ENCODE results near the gene TMX1. TPM values are rescaled to one million over a fixed set of nuclear protein-coding genes. Genes with fewer than 3 reads are reported as not detected.

Gene TMX1
- polyA plus RNA-seq, 12 donors = 21.2 to 39.9 (median 34.8) TPM; not detected in 1

- DNase-seq = no peak
These were observed 50.1 kb downstream of the TMX1 start for GRCh38 chr14:51290132-51290531.

- no peak for DNase-seq
These were observed 51.0 kb downstream of the TMX1 start for GRCh38 chr14:51291016-51291415.

GRCh38 chr14:51293149-51293911, 53.3 kb downstream of the TMX1 start:
- peak; percentile 81 for DNase-seq

GRCh38 chr14:51293912-51294389, 53.9 kb downstream of the TMX1 start:
- DNase-seq = peak; percentile 34

- no peak for DNase-seq
These were observed 55.0 kb downstream of the TMX1 start for GRCh38 chr14:51294951-51295525.

GRCh38 chr14:51295646-51296263, 55.7 kb downstream of the TMX1 start:
- no peak for DNase-seq

- no peak for DNase-seq
These were observed 57.0 kb downstream of the TMX1 start for GRCh38 chr14:51297066-51297465.

GRCh38 chr14:51298895-51299294, 58.8 kb downstream of the TMX1 start:
- no peak for DNase-seq

- DNase-seq = no peak
These were observed 62.4 kb downstream of the TMX1 start for GRCh38 chr14:51302295-51303030.

GRCh38 chr14:51304438-51304837, 64.4 kb downstream of the TMX1 start:
- no peak for DNase-seq

- DNase-seq = no peak
These were observed 64.9 kb downstream of the TMX1 start for GRCh38 chr14:51304941-51305340.

GRCh38 chr14:51305751-51306150, 65.7 kb downstream of the TMX1 start:
- no peak for DNase-seq

Other genes starting within 250 kb of the TMX1 start
- gene TRIM9, start 145.1 kb upstream of the TMX1 start, polyA plus RNA-seq (ENCODE audit: insufficient read length in 12 of 12) = 1 to 10 TPM in 8 of 12 donors, under 1 TPM in 2, not detected in 2; 0.77 to 4.7 (median 2.4) TPM